SK-MEL-5 (cell line): ENCODE measurements around the gene ATCAY. TPM values are rescaled to one million over a fixed set of nuclear protein-coding genes. Genes with fewer than 3 reads are reported as not detected.
"Not testable (repeated sequence)": the region's sequence is repeated elsewhere in the genome, so short reads cannot be mapped to it uniquely, and the experiment has no call there.

Experiments
- DNase-seq: peaks from one replicate; pipeline ENCODE4 v3.0.0-alpha.2; 2016; ENCODE audit warnings: low read depth, low spot score
- in situ Hi-C: cut with HindIII; loops from 2 replicates; pipeline ENCODE4 v1.10.0; 2016; ENCODE audit warnings: low sequenced_read_pairs, high pct_unique_total_duplicates, low pct_unique_long_range_greater_than_20kb
- total RNA-seq: library from RNA; depleted of rRNA; stranded (reverse); fragments of >200 nt; shearing (Covaris generic); gene quantifications from 2 replicates; pipeline ENCODE4 v1.2.3, GENCODE V29; 2014

The ATCAY gene
- total RNA-seq, 1 experiment from 2014 or later, result not detected

DNA sequence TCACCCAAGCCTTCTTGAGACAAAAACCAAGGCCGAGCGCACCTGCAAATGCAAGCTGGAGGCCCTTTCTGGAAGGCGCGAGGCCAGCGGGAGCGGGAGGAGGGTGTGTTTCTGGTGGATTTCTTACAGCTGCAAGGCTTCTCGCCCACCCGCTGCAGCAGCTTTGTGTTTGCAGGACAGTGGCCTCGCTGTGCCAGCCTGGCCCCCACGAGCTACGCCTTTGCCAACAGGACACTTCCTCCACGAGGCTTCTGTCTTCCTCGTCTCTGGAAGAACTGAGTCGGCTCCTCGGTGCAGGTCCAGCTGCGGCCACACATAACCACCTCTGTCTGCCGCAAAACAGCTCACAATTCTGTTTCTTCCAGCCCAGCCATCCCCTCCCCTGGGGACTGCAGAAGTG lies 10.1 kb downstream of the ATCAY start:
- DNase-seq, result no peak
- in situ Hi-C loops, result no loop called here

DNA sequence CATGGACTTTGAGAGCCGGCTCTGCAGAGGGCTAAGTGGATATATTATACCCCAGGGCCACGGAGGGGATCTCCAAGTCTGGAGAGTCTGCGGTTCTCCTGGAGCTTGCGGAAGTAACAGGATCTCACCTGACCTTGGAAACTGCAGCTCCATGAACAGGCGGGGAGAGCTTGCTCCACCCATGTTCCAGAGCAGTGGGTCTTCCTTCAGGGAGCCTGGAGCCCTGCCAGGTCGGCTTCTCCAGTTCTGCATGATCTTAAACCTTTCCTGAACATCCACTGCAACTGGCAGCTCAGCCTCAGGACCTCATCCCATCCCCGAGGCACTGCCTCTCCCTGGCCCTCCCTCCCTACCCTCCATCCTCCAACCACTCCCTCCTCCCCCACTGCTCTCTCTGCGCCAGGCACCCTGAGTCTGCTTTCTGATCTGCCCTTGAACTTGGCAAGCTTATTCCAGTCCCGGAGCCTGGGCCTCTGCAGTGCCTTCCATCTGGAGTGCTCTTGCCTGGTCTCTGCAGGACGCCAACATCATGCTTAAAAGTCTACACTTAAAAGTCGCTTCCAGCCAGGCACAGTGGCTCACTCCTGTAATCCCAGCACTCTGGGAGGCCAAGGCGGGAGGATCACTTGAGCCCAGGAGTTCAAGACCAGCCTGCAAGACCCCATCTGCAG lies 13.2 kb downstream of the ATCAY start:
- in situ Hi-C loops, result no loop called here
- no peak for DNase-seq

DNA sequence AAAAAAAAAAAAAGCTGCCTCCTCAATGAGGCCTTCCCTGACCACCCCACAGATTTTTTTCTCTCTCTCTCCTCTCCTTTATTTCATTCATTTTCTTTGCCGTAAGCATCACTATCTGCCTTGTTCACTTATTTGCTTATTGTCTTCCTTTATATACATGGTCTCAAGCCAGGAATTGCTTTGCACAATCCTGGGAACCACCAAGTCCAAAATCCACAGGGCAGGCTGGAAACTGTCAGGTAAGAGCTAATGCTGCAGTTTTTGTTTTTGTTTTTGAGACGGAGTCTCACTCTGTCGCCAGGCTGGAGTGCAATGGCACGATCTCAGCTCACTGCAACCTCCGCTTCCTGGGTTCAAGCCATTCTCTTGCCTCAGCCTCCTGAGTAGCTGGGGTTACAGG lies 14.5 kb downstream of the ATCAY start:
- in situ Hi-C loops, DNase-seq: not testable (repeated sequence)

DNA sequence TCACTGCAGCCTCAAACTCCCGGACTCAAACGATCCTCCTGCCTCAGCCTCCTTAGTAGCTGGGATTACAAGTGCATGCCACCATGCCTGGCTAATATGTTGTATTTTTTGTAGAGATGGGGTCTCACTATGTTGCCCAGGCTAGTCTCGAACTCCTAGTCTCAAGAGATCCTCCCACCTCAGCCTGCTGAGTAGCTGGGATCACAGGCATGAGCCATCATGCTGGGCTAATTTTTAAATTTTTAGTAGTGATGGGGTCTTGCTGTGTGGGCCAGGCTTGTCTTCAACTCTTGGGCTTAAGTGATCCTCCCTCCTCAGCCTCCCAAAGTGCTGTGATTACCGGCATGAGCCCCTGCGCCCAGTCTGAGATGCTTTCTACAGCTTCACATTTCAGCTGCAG lies 15.3 kb downstream of the ATCAY start:
- in situ Hi-C loops, result no loop called here
- DNase-seq, result no peak

DNA sequence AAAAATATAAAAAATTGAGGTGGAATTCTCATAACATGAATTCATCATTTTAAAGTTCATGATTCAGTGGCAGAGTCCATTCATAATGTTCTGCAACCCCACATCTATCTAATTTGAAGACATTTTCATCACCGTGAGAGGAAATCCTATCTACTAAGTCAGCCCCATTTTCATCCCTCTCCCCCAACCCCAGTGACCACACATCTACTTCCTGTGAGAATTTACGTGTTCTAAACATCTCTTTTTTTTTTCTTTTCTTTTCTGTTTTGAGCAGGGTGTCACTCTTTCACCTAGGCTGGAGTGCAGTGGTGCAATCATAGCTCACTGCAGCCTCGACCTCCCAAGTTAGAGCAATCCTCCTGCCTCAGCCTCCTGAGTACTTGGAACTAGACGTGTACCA lies 17.5 kb downstream of the ATCAY start:
- no peak for DNase-seq
- in situ Hi-C loops, result no loop called here

DNA sequence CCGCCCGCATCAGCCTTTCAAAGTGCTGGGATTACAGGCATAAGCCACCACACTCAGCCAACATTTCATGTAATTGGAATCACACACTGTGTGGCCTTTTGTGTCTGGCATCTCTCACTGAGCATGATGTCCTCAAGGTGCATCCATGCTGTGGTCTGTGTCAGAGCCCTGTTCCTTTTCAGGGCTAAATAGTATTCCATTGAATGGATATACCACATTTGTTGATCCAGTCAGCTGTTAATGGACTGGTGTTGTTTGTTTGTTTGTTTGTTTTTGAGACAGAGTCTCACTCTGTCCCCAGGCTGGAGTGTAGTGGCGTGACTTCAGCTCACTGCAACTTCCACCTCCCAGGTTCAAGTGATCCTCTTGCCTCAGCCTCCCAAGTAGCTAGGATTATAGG lies 17.9 kb downstream of the ATCAY start:
- DNase-seq, result no peak
- in situ Hi-C loops, result no loop called here

DNA sequence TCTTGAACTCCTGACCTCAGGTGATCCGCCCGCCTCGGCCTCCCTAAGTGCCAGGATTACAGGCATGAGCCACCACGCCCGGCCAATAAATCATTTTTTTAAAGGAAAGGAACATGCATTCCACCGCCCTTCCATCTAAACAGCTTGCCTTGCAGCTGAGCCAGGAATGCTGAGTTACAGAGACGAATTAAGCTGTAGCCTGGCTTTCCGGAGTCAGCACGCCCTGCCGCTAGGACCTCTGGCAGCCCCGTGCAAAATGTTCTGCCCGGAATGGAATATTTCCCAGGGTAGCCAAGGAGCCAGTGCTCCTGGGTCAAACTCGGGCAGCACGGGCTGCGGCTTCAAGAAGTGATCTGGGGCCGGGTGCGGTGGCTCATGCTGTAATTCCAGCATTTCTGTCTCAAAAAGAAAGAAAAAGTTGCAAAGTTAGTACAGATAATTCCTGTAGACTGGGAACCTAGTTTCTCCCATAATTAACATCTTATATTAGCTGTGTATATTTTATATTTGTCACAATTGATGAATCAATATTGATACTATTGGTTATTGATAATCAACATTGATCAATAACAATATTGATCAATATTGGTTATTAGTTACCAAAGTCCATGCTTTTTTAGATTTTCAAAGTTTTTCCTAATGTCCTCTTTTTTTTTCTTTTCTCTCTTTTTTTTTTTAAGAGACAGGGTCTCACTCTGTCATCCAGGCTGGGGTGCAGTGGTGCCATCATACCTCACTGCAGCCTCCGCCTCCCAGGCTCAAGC lies 19.2 kb downstream of the ATCAY start:
- DNase-seq, result no peak
- in situ Hi-C loops, result no loop called here

DNA sequence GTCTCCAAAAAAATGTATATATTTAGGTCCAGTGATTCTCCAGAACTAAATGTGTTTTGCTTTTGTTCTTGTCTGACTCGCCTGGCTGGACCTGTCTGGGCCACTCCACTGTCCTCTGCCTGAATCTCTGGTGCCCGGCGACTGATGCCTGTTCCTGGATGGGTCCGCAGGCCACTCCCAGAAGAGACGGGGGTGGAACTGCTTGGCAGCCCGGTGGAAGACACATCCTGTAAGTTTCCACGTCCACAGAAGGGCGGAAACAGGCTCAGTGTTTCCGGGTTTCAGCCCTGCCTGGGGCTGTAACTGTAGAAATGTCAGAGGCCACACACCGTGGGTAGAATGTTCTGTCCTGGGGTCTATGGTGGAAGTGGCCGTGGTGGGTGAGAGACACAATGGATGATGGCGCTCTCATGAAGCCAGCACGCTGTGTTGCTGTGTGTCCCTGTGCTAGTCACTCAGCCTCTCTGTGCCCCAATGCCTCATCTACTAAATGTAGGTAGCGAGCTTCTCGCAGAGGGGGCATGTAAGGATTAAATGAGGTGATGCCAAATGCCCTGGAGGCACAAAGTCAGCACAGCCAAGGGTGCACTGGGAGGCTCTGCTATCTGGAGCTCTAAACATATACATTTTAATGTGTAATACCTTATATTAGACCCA lies 22.0 kb downstream of the ATCAY start:
- no peak for DNase-seq
- in situ Hi-C loops, result no loop called here

DNA sequence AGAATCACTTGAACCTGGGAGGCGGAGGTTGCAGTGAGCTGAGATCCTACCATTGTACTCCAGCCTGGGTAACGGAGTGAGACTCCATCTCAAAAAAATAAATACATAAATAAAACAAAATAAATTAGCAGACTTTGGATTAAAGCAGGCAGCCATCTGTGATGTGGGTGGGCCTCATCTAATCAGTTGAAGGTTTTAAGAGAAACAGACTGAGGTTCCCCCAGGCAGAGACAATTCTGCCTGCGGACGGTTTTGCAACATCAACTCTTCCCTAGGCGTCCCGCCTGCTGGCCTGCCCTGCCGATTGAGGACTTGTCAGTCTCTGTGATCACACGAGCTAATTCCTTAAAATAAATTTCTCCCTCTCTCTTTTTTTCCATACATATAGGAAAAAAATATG lies 23.7 kb downstream of the ATCAY start:
- in situ Hi-C loops, result no loop called here
- no peak for DNase-seq

DNA sequence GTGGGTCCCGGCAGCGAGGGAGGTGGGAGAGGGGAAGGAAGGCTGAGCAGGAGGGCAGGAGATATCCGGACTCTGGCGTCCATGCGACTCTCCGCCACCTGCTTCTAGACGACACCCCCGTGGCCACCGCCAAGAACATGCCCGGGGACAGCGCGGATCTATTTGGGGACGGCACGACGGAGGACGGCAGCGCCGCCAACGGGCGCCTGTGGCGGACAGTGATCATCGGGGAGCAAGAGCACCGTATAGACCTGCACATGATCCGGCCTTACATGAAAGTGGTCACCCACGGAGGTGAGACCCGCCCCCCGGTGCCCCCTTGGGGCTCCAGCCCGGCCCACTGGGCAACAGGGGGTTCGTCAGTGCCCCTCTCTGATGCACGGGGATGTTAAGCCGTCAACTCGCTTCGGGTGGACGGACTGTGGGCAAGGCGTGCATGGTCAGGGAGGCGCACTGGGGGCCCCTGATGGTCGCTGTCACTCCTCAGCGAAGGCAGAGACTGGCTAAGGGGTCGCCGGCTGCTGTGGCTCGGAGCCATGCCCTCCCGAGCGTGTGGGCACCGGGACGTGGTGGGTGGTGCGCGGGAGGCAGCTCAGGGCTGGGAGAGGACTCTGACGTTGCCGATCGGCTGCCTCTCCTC lies 27.3 kb downstream of the ATCAY start:
- DNase-seq, result no peak
- in situ Hi-C loops, result no loop called here

DNA sequence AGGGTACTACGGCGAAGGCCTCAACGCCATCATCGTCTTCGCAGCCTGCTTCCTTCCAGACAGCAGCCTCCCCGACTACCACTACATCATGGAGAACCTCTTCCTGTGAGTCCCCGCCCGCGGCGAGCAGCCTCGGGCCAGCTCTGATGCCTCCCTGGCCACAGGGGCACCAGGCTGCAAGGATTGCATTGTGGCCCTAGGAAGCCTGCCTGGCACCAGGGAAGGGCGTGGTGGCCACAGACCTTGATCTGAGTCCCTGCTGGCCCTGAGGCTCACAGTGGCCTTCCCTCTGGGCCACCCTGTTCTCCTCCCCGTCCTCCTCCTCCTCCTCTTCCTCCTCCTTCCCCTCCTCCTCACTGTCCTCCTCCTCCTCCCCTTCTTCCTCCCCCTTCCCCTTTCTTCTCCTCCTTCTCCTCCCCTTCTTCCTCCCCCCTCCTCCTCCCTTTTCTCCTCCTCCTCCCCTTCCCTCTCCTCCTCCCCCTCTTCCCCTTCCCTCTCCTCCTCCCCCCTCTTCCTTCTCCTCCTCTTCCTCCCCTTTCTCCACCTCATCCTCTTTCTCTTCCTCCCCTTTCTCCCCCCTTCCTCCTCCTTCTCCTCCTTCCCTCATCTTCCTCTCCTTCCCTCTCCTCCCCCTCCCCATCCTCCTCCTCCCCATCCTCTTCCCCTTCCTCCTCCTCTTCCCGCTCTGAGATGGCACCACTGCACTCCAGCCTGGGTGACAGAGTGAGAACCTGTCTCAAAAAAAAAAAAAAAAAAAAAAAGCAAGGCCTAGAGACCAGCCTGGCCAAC lies 28.0 kb downstream of the ATCAY start:
- in situ Hi-C loops, result no loop called here
- no peak for DNase-seq

DNA sequence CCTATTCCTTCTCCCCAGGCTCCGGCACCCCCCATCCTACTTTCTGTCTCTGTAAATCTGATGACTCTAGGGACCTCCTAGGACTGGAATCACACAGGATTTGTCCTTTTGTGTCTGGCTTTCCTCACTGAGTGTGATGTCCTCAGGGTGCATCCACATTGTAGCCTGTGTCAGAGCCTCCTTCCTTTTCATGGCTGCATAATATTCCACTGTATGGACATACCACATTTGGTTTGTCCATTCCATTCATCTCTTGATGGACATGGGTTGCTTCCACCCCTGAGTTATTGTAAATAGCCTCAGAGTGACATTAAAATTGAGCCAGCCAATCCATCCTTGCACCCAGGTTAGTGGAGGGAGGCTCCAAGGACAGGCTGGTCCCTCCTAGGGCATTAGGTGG lies 29.6 kb downstream of the ATCAY start:
- in situ Hi-C loops, result no loop called here
- DNase-seq, result no peak

DNA sequence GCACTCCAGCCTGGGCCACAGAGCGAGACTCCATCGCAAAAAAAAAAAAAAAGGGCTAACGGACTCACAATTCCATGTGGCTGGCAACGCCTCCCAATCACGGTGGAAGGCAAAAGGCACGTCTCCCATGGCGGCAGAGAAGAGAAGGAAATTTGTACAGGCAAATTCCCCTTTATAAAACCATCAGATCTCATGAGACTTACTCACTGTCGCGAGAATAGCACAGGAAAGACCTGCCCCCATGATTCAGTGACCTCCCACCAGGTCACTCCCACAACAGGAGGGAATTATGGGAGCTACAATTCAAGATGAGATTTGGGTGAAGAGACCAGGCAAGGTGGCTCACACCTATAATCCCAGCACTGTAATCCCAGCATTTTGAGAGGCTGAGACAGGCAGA lies 33.7 kb downstream of the ATCAY start:
- DNase-seq, result peak; percentile 10
- in situ Hi-C loops, result no loop called here

DNA sequence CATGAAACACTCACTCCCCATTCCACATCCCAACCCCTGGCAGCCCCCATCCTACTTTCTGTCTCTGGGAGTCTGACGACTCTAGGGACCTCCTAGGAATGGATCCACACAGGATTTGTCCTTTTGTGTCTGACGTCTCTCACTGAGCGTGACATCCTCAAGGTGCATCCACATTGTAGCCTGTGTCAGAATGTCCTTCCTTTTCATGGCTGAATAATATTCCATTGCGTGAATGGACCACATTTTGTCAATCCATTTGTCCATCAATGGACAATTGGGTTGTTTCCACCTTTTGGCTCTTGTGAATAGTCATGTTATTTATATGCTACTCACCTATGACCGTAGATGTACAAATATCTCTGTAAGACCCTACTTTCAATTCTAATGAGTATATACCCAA lies 35.5 kb downstream of the ATCAY start:
- in situ Hi-C loops, result no loop called here
- DNase-seq, result no peak

DNA sequence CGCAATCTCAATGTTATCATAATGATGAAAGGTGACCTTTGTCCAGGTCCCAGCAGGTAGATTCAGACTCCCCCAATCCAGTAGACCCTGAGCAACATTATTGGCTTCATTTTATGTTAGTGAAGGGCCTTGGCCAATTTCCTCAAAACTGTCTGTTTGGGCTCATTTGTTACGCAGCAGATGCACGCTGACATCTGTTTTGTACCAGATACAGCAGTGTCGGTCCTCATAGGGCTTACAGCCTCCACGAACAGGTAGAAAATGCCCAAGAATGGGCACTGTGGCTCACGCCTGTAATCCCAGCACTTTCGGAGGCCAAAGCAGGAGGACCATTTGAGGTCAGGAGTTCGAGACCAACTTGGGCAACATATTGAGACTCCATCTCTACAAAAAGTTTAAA lies 39.3 kb downstream of the ATCAY start:
- in situ Hi-C loops, result no loop called here
- DNase-seq, result no peak

DNA sequence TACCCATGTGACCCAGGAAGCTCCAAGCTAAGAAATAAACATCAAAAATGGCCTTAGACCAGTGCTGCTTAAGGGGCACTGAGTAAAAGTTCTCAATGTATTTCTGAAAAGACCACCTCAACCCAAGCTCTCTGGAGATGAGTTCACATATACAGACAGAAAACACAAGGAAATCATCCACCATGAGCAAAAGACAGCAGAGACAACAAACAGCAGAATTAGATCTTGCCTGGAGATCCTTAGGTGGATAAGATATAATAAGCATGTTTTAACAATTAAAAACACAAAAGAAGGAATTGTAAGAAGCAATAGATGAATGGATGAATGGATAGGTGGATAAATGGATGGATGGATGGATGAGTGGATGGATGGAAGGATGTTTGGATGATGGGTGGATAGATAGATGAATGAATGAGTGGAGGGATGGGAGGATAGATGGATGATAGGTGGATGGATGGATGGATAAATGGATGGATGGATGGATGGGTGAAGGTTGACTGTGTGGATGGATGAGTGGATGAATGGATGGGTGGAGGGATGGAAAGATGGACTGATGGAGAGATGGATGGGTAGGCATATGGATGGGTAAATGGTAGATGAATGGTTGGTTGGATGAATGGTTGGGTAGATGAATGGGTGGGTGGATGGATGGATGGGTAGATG lies 42.7 kb downstream of the ATCAY start:
- in situ Hi-C loops, result no loop called here
- no peak for DNase-seq

DNA sequence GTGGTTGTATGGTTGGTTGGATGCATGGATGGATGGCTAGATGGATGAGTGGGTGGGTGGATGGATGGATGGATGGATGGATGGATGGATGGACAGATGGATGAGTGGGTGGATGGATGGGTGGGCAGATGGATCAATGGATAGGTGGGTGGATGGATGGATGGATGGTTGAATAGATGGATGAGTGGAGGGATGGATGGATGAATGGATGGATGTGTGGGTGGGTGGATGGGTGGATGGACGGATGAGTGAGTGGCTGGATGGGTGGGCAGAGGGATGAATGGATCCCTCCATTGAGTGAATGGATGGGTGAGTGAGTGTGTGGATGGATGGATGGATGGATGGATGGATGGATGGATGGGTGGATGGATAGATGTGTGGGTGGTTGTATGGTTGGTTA lies 43.4 kb downstream of the ATCAY start:
- no peak for DNase-seq
- in situ Hi-C loops, result no loop called here
